ACHN (cell line): ENCODE data around the gene TOGARAM2.

ENCODE experiments used
- DNase-seq: peaks from one replicate; pipeline ENCODE4 v3.0.0-alpha.2; 2015
- in situ Hi-C: cut with HindIII; loops from 2 replicates; pipeline ENCODE4 v1.10.0; 2017; ENCODE audit warnings: low sequenced_read_pairs, low pct_ligation_motif_present, low pct_unique_long_range_greater_than_20kb

The TOGARAM2 gene

DNA sequence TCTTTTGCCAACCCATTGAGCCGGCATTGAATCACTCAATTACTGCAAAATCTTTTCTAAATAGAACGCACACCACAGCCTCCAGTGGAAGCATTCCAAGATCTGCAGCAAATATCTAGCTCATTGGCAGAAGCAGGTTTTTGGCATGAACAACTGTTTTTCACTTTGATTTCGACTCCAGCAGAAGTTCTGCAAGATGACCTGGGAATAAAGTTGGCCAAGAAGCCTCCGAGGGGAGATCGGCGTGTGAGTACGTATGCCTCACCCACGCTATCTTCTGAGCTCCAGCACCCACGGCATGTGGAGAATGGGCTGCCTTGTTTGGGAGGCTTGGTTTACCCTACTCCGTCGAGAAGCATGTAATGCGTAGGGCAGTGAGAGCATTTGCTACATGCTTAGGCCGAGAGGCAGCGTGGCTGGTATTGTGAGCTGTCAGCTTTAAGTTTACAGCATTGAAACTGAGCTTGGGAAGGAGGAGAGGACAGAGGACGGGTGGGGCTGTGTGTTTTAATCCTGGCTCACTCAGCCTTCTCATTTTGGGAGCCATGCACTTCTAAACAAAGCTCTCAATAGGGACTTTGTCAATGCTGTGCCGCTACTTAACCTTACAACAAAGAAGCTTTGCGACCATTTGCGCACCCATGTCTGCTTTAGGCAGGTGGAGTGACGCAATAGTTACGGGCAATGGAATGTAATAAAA is 82.7 kb downstream of the TOGARAM2 start:
- no peak for DNase-seq
- in situ Hi-C loops: no loop called here

DNA sequence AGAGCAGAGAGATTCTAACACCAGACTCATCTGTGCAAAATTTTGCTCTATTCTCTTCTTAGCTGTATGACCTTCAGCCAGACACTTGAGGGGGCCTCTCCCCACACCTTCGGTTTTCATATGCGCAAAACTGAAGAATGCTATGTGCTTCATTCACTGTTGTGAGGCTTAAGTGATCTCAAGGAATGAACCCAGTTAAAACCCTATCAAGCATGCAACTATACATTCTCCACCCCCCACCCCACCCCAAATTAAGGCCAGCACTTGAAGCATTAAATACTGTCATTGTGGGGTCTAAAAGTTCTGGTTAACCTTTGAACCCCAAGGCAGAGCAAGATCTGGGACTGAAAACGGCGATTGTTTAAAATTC is 83.2 kb downstream of the TOGARAM2 start:
- in situ Hi-C loops: no loop called here
- DNase-seq: no peak

- in situ Hi-C loops: no loop called here
Observed at GRCh38 chr2:29064746-29065067, 83.6 kb downstream of the TOGARAM2 start.

GRCh38 chr2:29065068-29065811 is 84.1 kb downstream of the TOGARAM2 start:
- DNase-seq: no peak
- in situ Hi-C loops: no loop called here

More at GRCh38 chr2:29064746-29065067, 83.6 kb downstream of the TOGARAM2 start:
- no peak for DNase-seq

GRCh38 chr2:29066271-29066860 is 85.3 kb downstream of the TOGARAM2 start:
- in situ Hi-C loops: no loop called here
- no peak for DNase-seq

DNA sequence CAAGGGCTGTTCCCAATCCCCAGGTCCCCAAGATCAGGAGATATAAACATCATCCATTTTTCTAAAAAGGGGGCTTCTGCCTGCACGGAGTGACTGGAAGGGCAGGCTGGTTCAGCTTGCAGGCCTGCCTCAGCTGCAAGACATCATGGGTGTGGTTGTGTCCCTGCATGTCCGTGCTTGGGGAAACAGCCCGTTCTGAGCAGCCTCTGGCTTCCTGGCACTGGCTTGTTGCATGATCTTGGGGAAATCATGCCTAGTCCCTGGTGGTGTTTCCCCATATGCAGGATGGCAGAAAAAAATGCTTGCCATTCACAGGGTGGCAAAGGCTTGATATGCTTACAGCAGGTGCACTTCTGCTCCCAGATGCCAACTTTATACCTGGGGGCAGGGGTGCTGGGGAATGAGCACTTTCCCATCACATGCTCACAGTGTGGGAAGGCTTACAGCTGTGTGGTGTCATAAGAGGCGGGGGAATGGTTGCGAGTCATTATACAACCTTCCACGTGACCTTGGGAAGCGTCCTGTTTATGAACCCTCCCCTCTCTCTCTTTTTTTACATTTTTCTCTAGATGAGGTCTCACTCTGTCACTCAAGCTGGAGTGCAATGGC is 86.0 kb downstream of the TOGARAM2 start:
- DNase-seq: no peak
- in situ Hi-C loops: no loop called here

DNA sequence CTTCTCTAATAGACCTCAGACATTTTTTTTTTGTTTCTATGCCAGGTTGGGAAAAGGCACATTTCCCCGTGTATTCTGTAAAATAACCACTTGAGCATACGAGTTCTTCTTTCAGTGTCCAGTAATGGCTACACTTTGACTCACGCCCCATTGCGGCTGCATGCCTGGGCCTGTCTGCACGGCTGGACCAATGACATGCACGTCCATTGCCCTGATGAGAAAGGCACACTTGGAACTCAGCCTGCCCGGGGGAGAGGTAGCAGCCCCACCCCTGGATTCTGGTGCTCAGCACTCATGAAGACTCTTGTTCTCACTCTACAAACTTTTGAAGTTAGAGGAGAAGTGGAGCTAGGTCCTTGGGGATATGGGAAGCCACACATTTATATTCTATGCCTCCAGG is 87.4 kb downstream of the TOGARAM2 start:
- in situ Hi-C loops: no loop called here
- DNase-seq: no peak

GRCh38 chr2:29070526-29070925 is 89.4 kb downstream of the TOGARAM2 start:
- DNase-seq: no peak
- in situ Hi-C loops: no loop called here

- no peak for DNase-seq
- in situ Hi-C loops: no loop called here
Observed at GRCh38 chr2:29071032-29071975, 90.2 kb downstream of the TOGARAM2 start.

- in situ Hi-C loops: no loop called here
- DNase-seq: no peak
Observed at GRCh38 chr2:29072251-29072650, 91.2 kb downstream of the TOGARAM2 start.

GRCh38 chr2:29072971-29073725 is 92.0 kb downstream of the TOGARAM2 start:
- DNase-seq: no peak
- in situ Hi-C loops: no loop called here

DNA sequence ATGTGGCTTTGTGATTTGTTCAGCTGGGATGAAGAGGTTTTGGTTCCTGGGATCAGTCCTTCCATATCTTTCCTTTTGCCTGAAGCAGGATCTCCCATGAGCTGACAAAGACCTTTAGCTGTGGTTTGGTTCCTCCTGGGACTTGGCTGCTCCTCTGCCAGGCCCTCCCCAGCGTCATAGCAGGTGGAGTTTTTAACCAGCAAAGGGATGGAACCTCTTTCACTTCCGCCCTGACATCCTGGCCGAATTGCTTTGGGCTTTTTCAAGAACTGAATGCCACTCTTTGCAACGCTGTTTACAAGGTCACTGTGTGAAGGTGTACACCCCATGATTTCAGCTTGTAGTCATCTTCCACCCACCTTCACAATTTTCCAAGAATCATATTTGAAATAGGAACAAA is 92.8 kb downstream of the TOGARAM2 start:
- DNase-seq: no peak
- in situ Hi-C loops: no loop called here

DNA sequence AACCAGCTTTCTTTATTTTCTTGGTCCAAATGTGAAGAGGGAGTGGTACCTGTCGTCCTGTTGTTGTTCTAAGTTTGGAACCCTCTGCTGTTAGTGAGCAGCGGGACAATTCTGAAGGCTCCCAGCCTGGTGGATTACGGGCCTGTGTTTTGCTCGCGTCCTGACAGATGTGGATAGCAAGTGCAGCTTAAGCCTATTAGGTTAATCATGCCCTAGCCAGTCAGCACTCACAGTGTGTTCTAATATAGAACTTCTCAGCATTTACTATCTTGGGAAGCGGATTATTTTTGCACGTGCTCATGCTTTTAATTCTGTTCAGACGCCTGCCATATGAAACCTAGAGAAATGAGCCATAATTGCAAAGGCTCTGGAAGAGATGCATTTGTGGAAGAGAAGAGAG is 93.3 kb downstream of the TOGARAM2 start, which contains the start of gene PCARE:
TSS of gene PCARE (minus strand) at position 113 of the 400 bp plus-strand sequence. CDS start 262 bp downstream, outside the sequence.
- DNase-seq: no peak
- in situ Hi-C loops: no loop called here

DNA sequence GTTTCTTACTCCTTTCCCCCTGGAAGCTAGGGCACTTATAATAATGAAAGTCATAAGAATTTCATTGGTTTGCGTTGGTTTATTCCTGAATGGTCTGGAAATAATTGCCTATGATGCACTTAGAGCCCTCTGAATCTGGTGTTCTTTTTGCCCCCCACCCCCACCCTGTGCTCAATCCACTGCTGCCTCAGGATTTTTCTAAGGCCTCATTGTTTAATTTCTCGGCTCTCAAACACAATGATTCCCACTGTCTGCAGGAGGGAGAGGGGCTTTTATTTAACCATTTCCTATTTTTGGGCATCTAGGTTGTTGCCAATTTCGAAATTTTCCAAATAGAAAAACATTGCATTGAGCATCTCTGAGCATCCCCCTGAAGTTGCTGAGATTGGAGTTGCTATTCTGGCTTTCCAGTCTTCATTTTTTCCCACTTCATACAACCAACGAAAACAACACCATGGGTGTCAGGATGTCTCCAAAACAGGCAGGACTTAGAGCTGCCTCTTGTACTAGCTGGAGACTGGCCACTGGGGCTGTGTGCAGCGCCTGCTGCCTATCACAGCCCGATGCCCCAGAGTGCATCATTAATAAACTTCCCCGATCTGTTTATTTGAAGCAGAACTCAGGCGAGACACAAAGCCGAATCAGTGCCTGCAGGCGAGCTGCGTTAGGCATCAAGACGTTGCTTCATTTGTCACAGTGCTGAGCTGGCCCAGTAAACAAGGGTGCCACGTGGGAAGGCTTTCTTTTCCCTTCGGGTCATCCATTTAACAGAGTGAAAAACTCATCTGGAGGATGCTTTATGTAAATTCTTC is 95.0 kb downstream of the TOGARAM2 start:
- in situ Hi-C loops: no loop called here
- DNase-seq: no peak

GRCh38 chr2:29079887-29080286 is 98.8 kb downstream of the TOGARAM2 start:
- DNase-seq: no peak
- in situ Hi-C loops: no loop called here

GRCh38 chr2:29080886-29081743 is 100.0 kb downstream of the TOGARAM2 start:
- DNase-seq: no peak
- in situ Hi-C loops: no loop called here
